ENCODE measurements around the gene SYNGR1. TPM values are rescaled to one million over a fixed set of nuclear protein-coding genes. Genes with fewer than 3 reads are reported as not detected.

SYNGR1 gene
- total and polyA plus RNA-seq, 2 of the 8 experiments (the other 6 are each of a cell fraction or from before 2014, with no cell fraction given): 32.5 to 84.7 TPM

DNA sequence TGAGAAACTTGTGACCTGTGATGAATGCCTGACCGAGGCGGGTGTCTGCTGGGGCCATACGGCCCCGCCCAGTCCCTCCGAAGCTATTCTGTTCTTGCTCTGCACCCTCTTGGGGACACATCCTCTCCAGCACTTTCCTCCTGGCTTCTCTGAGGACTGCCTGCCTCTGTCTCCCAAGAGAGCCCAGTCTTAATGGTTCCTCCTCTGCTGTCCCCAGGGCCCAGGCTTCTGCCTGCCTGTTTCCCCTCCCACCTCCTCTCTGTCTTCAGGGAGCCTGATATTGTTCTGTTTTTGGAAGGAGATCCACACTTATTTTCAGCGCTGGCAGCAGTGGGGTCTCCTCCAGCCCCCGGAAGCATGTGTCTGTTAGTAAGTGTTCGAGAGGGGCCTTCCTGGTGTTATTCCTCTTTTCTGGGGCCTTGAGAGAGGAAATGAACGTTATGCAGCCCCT lies 18.7 kb downstream of the SYNGR1 start (continued):
- TF ChIP-seq GABPA (IDR thresholded peaks at IDR 0.05; ENCODE audit: borderline replicate concordance, insufficient read depth, low read length): no peak
- TF ChIP-seq, protein P1, sequence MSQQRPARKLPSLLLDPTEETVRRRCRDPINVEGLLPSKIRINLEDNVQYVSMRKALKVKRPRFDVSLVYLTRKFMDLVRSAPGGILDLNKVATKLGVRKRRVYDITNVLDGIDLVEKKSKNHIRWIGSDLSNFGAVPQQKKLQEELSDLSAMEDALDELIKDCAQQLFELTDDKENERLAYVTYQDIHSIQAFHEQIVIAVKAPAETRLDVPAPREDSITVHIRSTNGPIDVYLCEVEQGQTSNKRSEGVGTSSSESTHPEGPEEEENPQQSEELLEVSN (IDR thresholded peaks at IDR 0.05): no peak
- TF ChIP-seq HDAC2 (IDR thresholded peaks at IDR 0.05; ENCODE audit: borderline replicate concordance in 1 of 2, low read depth in 2 of 2, low read length in 2 of 2): no peak
- no peak for TF ChIP-seq POLR2A (IDR thresholded peaks at IDR 0.05; ENCODE audit: control extremely low read depth in 1 of 2, low read depth in 2 of 2, low read length in 2 of 2)
- no peak for TF ChIP-seq HDAC6 (IDR thresholded peaks at IDR 0.05; ENCODE audit: low read depth, low read length)
- TF ChIP-seq BCL11A (IDR thresholded peaks at IDR 0.05; ENCODE audit: low read depth in 2 of 2, low read length in 2 of 2): no peak
